Endothelial cell of umbilical vein (primary cell): ENCODE measurements around the gene TTLL10. TPM values are rescaled to one million over a fixed set of nuclear protein-coding genes. Genes with fewer than 3 reads are reported as not detected.

Experiments
- BruUV-seq: library from RNA; stranded (reverse); fragments of 400-500 nt; replicated peaks from 2 replicates; lab custom pipeline; 2021; lab: Mats Ljungman, UMichigan
- CTCF ChIA-PET: fragments of 300-600, 350-600 bp; sonication (Branson Sonifier 250); formaldehyde crosslinking; loops from one replicate; lab custom pipeline; 2021; ENCODE audit warnings: antibody characterized with exemption, inconsistent platforms; lab: Charles Lee
- POLR2A ChIA-PET: fragments of 300-600, 350-600 bp; sonication (Branson Sonifier 250); formaldehyde crosslinking; loops from one replicate; lab custom pipeline; 2021; ENCODE audit warnings: antibody characterized with exemption, inconsistent platforms; lab: Charles Lee
- DNase-seq: peaks from one replicate; pipeline ENCODE4 v3.0.0-alpha.2; 2011; ENCODE audit warnings: low read depth, low spot score
- FAIRE-seq: peaks from 2 replicates; lab custom pipeline; 2011; peaks lifted over from hg19 to GRCh38; lab: Jason Lieb, UNC
- H2AFZ ChIP-seq: 2 replicates; pipeline ENCODE4 v1.6.0; 2012; ENCODE audit warnings: low read depth, low read length, control low read depth, inconsistent platforms
- H3K27ac ChIP-seq: 2 replicates; pipeline ENCODE4 v1.5.1; 2011; ENCODE audit warnings: low read depth, mild to moderate bottlenecking, control low read depth, low read length, moderate library complexity; ENCODE audit not compliant: insufficient read depth
- H3K27me3 ChIP-seq, 2 experiments: 2 replicates each; pipeline versions ENCODE4 v1.6.0 to v1.6.1; 2011; ENCODE audit warnings: low read length in 2 of 2, mixed read lengths in 1 of 2; ENCODE audit not compliant: control insufficient read depth in 2 of 2, insufficient read depth in 2 of 2
- H3K36me3 ChIP-seq, 2 experiments: 2 replicates in 1 of 2; 3 replicates in 1 of 2; pipeline ENCODE4 v1.5.1; 2011; ENCODE audit warnings: low read length in 2 of 2, mild to moderate bottlenecking in 1 of 2, moderate library complexity in 1 of 2; ENCODE audit not compliant: control insufficient read depth in 2 of 2, insufficient read depth in 2 of 2; ENCODE audit errors: extremely low read depth in 1 of 2
- H3K4me1 ChIP-seq: 3 replicates; pipeline ENCODE4 v1.5.1; 2011; ENCODE audit warnings: mild to moderate bottlenecking, low read length; ENCODE audit not compliant: control insufficient read depth, insufficient read depth; ENCODE audit errors: extremely low read depth
- H3K4me2 ChIP-seq: 2 replicates; pipeline ENCODE4 v1.6.1; 2011; ENCODE audit warnings: low read length, control low read depth, mixed read lengths; ENCODE audit not compliant: insufficient read depth
- H3K4me3 ChIP-seq, 3 experiments: fragments of 200-600 bp in 1 of 3; sonication (generic), shearing (Covaris generic) in 1 of 3; replicated peaks in 1 of 3; 2 replicates each; pipeline ENCODE4 v1.5.1; 2011 to 2016; ENCODE audit warnings: control low read depth in 3 of 3, low read length in 3 of 3, mild to moderate bottlenecking in 2 of 3, inconsistent platforms in 1 of 3, low read depth in 1 of 3, moderate library complexity in 1 of 3; ENCODE audit not compliant: insufficient read depth in 1 of 3
- H3K79me2 ChIP-seq: 2 replicates; pipeline ENCODE4 v1.6.0; 2012; ENCODE audit warnings: low read length, inconsistent platforms; ENCODE audit not compliant: control insufficient read depth, insufficient read depth
- H3K9ac ChIP-seq: replicated peaks from 2 replicates; pipeline ENCODE3; 2011; ENCODE audit warnings: low read length, control low read depth; ENCODE audit not compliant: insufficient read depth; ENCODE audit errors: extremely low read depth
- H3K9me1 ChIP-seq: replicated peaks from 3 replicates; pipeline ENCODE4 v1.6.0; 2011; ENCODE audit warnings: mild to moderate bottlenecking, low read length; ENCODE audit not compliant: control insufficient read depth, insufficient read depth; ENCODE audit errors: extremely low read depth
- H3K9me3 ChIP-seq: replicated peaks from 2 replicates; pipeline ENCODE4 v1.5.1; 2012; ENCODE audit warnings: low read length, inconsistent platforms; ENCODE audit not compliant: control insufficient read depth, insufficient read depth
- H4K20me1 ChIP-seq: replicated peaks from 2 replicates; pipeline ENCODE3; 2011; ENCODE audit warnings: mild to moderate bottlenecking, low read length; ENCODE audit not compliant: control insufficient read depth, insufficient read depth; ENCODE audit errors: extremely low read depth
- CTCF ChIP-seq, 2 donors: IDR thresholded peaks; 1 replicate in 1 of 2; 2 replicates in 1 of 2; pipeline ENCODE4 v1.5.1; 2011; ENCODE audit warnings: low read length in 2 of 2, mild to moderate bottlenecking in 2 of 2, moderate library complexity in 2 of 2, control low read depth in 1 of 2, inconsistent platforms in 1 of 2, low read depth in 1 of 2; ENCODE audit not compliant: insufficient read depth in 1 of 2; ENCODE audit errors: extremely low read depth in 1 of 2
- EZH2 ChIP-seq: IDR thresholded peaks from 2 replicates; pipeline ENCODE4 v1.6.1; 2012; ENCODE audit warnings: borderline replicate concordance, low read depth, mild to moderate bottlenecking, moderate library complexity, low read length, inconsistent platforms; ENCODE audit not compliant: severe bottlenecking
- FOS ChIP-seq: IDR thresholded peaks from 2 replicates; pipeline ENCODE4 v1.6.1; 2011; ENCODE audit warnings: mild to moderate bottlenecking, low read length, moderate library complexity, borderline replicate concordance; ENCODE audit not compliant: insufficient read depth
- GATA2 ChIP-seq: IDR thresholded peaks from 2 replicates; pipeline ENCODE4 v1.7.0; 2011; ENCODE audit warnings: low read depth, mild to moderate bottlenecking, moderate library complexity, mixed read lengths, low read length; ENCODE audit not compliant: insufficient read length, insufficient read depth
- JUN ChIP-seq: IDR thresholded peaks from 2 replicates; pipeline ENCODE4 v1.6.1; 2011; ENCODE audit warnings: borderline replicate concordance, low read depth; ENCODE audit not compliant: insufficient read length, insufficient read depth
- MYC ChIP-seq: IDR thresholded peaks from one replicate; pipeline ENCODE4 v1.6.1; 2011; ENCODE audit warnings: mild to moderate bottlenecking, low read depth, low read length
- POLR2A ChIP-seq: IDR thresholded peaks from 2 replicates; pipeline ENCODE4 v1.6.1; 2012; ENCODE audit warnings: low read depth, mild to moderate bottlenecking, control low read depth, low read length
- POLR2AphosphoS5 ChIP-seq: IDR thresholded peaks from 2 replicates; pipeline ENCODE4 v1.6.1; 2012; ENCODE audit warnings: low read depth, mild to moderate bottlenecking, control low read depth, low read length, moderate library complexity; ENCODE audit not compliant: insufficient read depth
- dilution Hi-C: fragments of 300-500 bp; cut with MboI; formaldehyde crosslinking; loops from one replicate; pipeline ENCODE4 v1.15.0; 2019; ENCODE audit warnings: low sequenced_read_pairs; ENCODE audit not compliant: extremely low pct_ligation_motif_present
- intact Hi-C: fragments of 100-400 bp; cut with micrococcal nuclease; formaldehyde crosslinking; loops from one replicate; pipeline ENCODE4 v1.10.0; 2022
- polyA plus RNA-seq, 4 experiments: library from polyadenylated mRNA; depleted of rRNA in 3 of 4; stranded (reverse) in 3 of 4; unstranded in 1 of 4; fragments of >200 nt; gene quantifications; 2 replicates each; pipeline versions ENCODE4 v1.2.1 to v1.2.3, GENCODE V29; 2011 to 2012; ENCODE audit warnings: missing spikeins in 1 of 4
- total RNA-seq: library from RNA; stranded (reverse); gene quantifications from 2 replicates; pipeline ENCODE4 v1.2.3, GENCODE V29; 2021
- TF ChIP-seq, protein P1 (sequence below): IDR thresholded peaks from 2 replicates; pipeline ENCODE4 v1.6.1; 2011; ENCODE audit not compliant: insufficient read depth, insufficient read length

TTLL10 gene
- total and polyA plus RNA-seq, 2 donors (not counting 3 experiments of a cell fraction or from before 2014, with no cell fraction given): not detected

DNA sequence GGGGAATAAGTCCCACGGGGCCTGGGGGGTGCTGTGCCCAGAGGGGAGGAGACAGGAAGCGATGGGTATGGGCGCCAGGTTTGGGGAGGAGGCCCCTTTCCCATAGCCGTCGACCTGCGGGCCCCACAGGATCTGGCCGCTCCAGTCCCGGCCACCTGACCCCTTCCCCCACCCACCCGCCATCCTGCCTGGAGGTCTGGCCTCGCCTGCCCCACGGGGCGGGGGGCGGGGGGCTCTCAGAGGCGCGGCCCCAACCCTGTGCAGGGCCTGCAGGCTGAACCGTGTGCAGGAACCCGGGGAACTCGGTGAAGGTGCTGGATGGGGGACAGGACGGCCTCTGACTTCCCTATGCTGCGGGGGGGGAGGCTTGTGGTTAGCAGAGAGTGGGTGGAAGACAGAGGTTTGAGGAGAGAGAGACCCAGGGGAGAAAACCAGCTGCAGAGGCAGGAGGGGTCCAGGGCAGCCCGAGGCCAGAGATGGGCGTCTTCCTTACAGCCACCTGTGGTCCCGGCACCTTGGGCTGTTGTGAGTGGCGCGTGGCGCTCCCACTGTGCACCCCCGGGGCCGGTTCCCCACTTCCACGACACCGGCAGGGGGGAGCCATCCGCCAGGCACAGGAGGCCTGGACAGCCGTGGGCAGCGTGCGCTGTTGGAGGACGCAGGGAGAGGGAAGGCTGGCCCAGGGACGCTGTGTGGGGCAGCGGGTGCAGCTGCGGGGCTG lies 35.2 kb downstream of the TTLL10 start:
- FAIRE-seq (no peak), DNase-seq (no peak)
- Histone ChIP-seq H3K27ac (no peak overlapping the region), H3K9me1 (no peaks in the 10 kb centered on the region), H2AFZ (no peak overlapping the region), H3K4me3 (no peak overlapping the region), H3K4me1 (no peaks in the 10 kb centered on the region), H3K9ac (no peak overlapping the region), H4K20me1 (no peaks in the 10 kb centered on the region), H3K27me3 (peaks cover 3 to 15% of the 10 kb centered on the region in 2 experiments), H3K36me3 (no peaks in the 10 kb centered on the region), H3K79me2 (no peaks in the 10 kb centered on the region), H3K4me2 (no peak overlapping the region), H3K9me3 (no peaks in the 10 kb centered on the region)
- BruUV-seq: no TSS peak
- intact Hi-C loops (no loop called here), dilution Hi-C loops (no loop called here)
- ChIA-PET CTCF (no interaction called here), POLR2A (no interaction called here)
- TF ChIP-seq POLR2AphosphoS5 (no peak), CTCF (IDR thresholded peaks at IDR 0.05; ENCODE audit: extremely low read depth in 1 of 2, insufficient read depth in 1 of 2, low read depth in 1 of 2, low read length in 2 of 2) (no peak), FOS (no peak), JUN (no peak), GATA2 (no peak), EZH2 (no peak), MYC (no peak), POLR2A (no peak)
- TF ChIP-seq, protein P1, sequence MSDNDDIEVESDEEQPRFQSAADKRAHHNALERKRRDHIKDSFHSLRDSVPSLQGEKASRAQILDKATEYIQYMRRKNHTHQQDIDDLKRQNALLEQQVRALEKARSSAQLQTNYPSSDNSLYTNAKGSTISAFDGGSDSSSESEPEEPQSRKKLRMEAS: no peak
